Glutamatergic neuron (in vitro differentiated cells): ENCODE results near the gene FES. TPM values are rescaled to one million over a fixed set of nuclear protein-coding genes. Genes with fewer than 3 reads are reported as not detected.

Source experiments
- DNase-seq: peaks from one replicate; pipeline ENCODE4 v3.0.0; 2022
- H3K27ac Mint-ChIP-seq: one replicate; pipeline ENCODE4 v1.8.0; 2020; ENCODE audit warnings: mild to moderate bottlenecking, mixed read lengths, inconsistent platforms; ENCODE audit not compliant: unreplicated experiment
- H3K27me3 Mint-ChIP-seq: one replicate; pipeline ENCODE4 v1.8.0; 2020; ENCODE audit warnings: mild to moderate bottlenecking, moderate library complexity, mixed read lengths, inconsistent platforms; ENCODE audit not compliant: unreplicated experiment
- H3K36me3 Mint-ChIP-seq: one replicate; pipeline ENCODE4 v1.8.0; 2020; ENCODE audit warnings: mild to moderate bottlenecking, mixed read lengths, inconsistent platforms; ENCODE audit not compliant: unreplicated experiment
- H3K4me1 Mint-ChIP-seq: one replicate; pipeline ENCODE4 v1.8.0; 2020; ENCODE audit warnings: mild to moderate bottlenecking, low read depth, mixed read lengths, inconsistent platforms; ENCODE audit not compliant: unreplicated experiment
- H3K4me3 Mint-ChIP-seq: one replicate; pipeline ENCODE4 v1.8.0; 2020; ENCODE audit warnings: mild to moderate bottlenecking, mixed read lengths, inconsistent platforms; ENCODE audit not compliant: unreplicated experiment
- H3K9me3 Mint-ChIP-seq: one replicate; pipeline ENCODE4 v1.8.0; 2020; ENCODE audit warnings: mild to moderate bottlenecking, moderate library complexity, mixed read lengths, inconsistent platforms; ENCODE audit not compliant: unreplicated experiment
- CTCF ChIP-seq: fragments of 200-600 bp; sonication (generic); IDR thresholded peaks from one replicate; pipeline ENCODE4 v1.5.0; 2021; ENCODE audit not compliant: partially characterized antibody, unreplicated experiment
- total RNA-seq: library from RNA; stranded (reverse); fragmentation: NEBNext Ultra II Directional; extraction: Animal tissue kit (Norgen Biotek cat#: 25700); gene quantifications from one replicate; pipeline ENCODE4 v1.2.1, GENCODE V29; 2021; ENCODE audit not compliant: unreplicated experiment

The FES gene
- total RNA-seq, 1 donor from 2014 or later: 3.3 TPM

- Mint-ChIP-seq H3K9me3 (no peaks in the 10 kb centered on the region), H3K4me1 (peaks cover 3% of the 10 kb centered on the region), H3K27ac (no peak overlapping the region), H3K4me3 (no peak overlapping the region), H3K27me3 (peaks cover 2% of the 10 kb centered on the region), H3K36me3 (no peaks in the 10 kb centered on the region)
- no peak for DNase-seq
- no peak for TF ChIP-seq CTCF
Observed at GRCh38 chr15:90864507-90864906, 19.8 kb upstream of the FES start.

- Mint-ChIP-seq H3K9me3 (peaks cover 4% of the 10 kb centered on the region), H3K4me1 (peaks cover 10% of the 10 kb centered on the region), H3K4me3 (no peak overlapping the region), H3K36me3 (no peaks in the 10 kb centered on the region), H3K27ac (no peak overlapping the region), H3K27me3 (peaks cover 2% of the 10 kb centered on the region)
- DNase-seq: no peak
- TF ChIP-seq CTCF: no peak
Observed at GRCh38 chr15:90865702-90866101, 18.6 kb upstream of the FES start.

- DNase-seq: no peak
- TF ChIP-seq CTCF: no peak
- Mint-ChIP-seq H3K36me3 (no peaks in the 10 kb centered on the region), H3K9me3 (peaks cover 6% of the 10 kb centered on the region), H3K27ac (no peak overlapping the region), H3K27me3 (peaks cover 2% of the 10 kb centered on the region), H3K4me3 (no peak overlapping the region), H3K4me1 (peaks cover 10% of the 10 kb centered on the region)
Observed at GRCh38 chr15:90866161-90866715, 18.1 kb upstream of the FES start.

- no peaks in the 10 kb centered on the region for H3K36me3 Mint-ChIP-seq
- no peak overlapping the region for H3K4me3 Mint-ChIP-seq
- no peak for TF ChIP-seq CTCF
- no peak overlapping the region for H3K27ac Mint-ChIP-seq
- H3K27me3 Mint-ChIP-seq: peaks cover 2% of the 10 kb centered on the region
- H3K9me3 Mint-ChIP-seq: peaks cover 6% of the 10 kb centered on the region
- no peak for DNase-seq
- H3K4me1 Mint-ChIP-seq: peaks cover 10% of the 10 kb centered on the region
Observed at GRCh38 chr15:90866800-90867199, 17.5 kb upstream of the FES start.

GRCh38 chr15:90868261-90868689 lies 16.0 kb upstream of the FES start, which contains the start of gene FURIN:
TSS of gene FURIN (plus strand) at chr15:90868588. CDS start at chr15:90875741, 7,153 bp downstream.
- Mint-ChIP-seq H3K27me3 (peaks cover 2% of the 10 kb centered on the region), H3K4me3 (no peak within 1 kb of the TSS), H3K27ac (no peak within 1 kb of the TSS), H3K4me1 (peaks cover 18% of the 10 kb centered on the region), H3K9me3 (peaks cover 6% of the 10 kb centered on the region), H3K36me3 (no peaks in the 10 kb centered on the region)
- no peak for DNase-seq
- no peak for TF ChIP-seq CTCF
